ENCODE results near the gene SH2B3.
A peak's percentile ranks its signal among the peaks of the same experiment; 100 is the strongest.

Gene SH2B3

DNA sequence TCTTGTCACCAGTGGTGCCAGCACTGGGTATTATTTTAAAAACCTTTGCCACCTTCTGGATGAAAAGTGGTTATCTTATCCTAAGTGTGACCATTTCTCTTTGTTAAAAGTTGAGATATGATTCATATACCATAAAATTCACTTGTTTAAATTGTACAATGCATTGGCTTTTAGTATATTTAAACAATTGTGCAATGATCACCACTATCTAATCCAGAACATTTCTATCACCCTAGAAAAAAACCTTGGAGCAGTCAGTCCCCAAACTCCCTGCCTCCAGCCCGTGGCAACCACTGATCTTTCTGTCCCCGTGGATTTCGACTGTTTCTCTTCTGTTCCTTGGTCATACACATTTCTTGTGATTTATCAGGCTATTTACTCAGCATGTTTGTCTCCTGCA, 28.3 kb downstream of the SH2B3 start:
- Histone ChIP-seq H3K27ac (peak overlapping the region; percentile 17), H3K9ac (ENCODE audit: insufficient read length) (no peak overlapping the region), H3K36me3 (ENCODE audit: insufficient read depth, low read length) (peaks cover 5% of the 10 kb centered on the region; the same call in 1 of the 2 replicates), H3K9me3 (ENCODE audit: low read depth, low read length) (no peaks in the 10 kb centered on the region), H3K4me3 (no peak overlapping the region)
- no peak for DNase-seq (ENCODE audit: low read depth, low spot score)
- TF ChIP-seq EZH2 (IDR thresholded peaks at IDR 0.05): no peak
- TF ChIP-seq FOXP2 (optimal IDR thresholded peaks at IDR 0.05; ENCODE audit: control extremely low read depth, extremely low read length, insufficient read depth): no peak

DNA sequence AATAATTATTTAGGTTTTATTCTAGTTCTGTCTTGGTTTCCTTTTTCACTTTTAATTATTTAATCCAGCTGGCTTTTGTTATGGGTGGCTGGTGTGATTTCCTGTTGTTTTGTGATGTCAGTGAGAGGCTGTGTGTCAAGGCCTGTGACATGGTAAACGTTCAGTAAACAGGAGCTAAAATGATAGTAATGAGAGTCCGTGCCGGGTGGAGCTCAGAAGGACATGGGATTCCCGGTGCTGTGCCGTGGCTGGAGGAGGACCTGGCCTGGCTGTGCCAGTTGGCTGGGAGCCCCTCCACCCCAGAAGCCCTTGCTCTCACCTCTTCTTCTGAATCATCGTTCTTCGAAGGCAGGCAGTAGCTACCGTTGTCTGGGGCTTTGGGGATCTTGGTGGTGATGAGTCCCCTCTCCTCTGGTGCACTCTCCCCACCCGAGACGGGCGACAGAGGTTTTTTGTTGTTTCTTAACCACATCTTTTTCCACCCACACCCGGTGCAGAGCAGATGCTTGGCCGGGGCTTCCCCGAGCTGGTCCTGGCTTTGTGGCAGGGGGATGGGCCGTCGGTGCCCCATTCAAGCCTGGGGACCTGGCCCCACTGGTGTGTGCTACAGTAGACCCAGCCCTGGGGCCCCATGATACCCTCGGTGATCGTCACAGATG, 29.1 kb downstream of the SH2B3 start:
- H3K9me3 ChIP-seq (ENCODE audit: low read depth, low read length): no peaks in the 10 kb centered on the region
- peak overlapping the region; percentile 17 for H3K9ac ChIP-seq (ENCODE audit: insufficient read length)
- H3K36me3 ChIP-seq (ENCODE audit: insufficient read depth, low read length): peaks cover 5% of the 10 kb centered on the region; the same call in 1 of the 2 replicates
- TF ChIP-seq POLR2AphosphoS5 (IDR thresholded peaks at IDR 0.05; ENCODE audit: borderline replicate concordance, low read depth, low read length): no peak
- no peak for TF ChIP-seq EZH2 (IDR thresholded peaks at IDR 0.05)
- peak; percentile 49 for TF ChIP-seq FOXP2 (optimal IDR thresholded peaks at IDR 0.05; ENCODE audit: control extremely low read depth, extremely low read length, insufficient read depth)
- no peak for DNase-seq (ENCODE audit: low read depth, low spot score)
- H3K4me3 ChIP-seq: no peak overlapping the region
- H3K27ac ChIP-seq: peak overlapping the region; percentile 17

DNA sequence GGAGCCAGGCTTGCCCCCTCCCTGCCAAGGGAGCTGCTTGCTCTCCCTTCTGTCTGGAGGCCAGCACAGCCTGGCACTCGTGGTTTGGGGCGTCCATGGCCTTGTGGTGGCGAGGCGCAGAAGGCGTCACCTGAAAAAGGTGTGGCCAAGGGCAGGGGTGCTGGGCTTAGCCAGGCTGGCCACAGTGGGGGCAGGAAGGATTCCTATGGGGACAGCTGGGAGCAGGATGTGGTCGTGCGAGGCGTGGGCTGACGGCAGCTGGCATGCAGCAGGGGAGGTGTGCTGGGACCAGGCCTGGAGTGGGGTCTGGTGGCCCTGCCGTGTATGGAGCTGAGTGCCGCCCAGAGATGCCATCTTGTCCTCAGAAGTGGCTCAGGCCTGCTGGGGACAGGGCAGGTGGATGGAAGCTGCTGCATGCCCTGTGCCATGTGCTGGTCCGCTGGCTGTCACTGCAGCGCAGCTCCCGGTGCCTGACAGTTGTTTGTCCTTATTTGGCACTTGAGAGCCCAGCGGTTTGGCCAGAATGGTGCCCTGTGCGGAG, 30.0 kb downstream of the SH2B3 start:
- no peak for DNase-seq (ENCODE audit: low read depth, low spot score)
- TF ChIP-seq EZH2 (IDR thresholded peaks at IDR 0.05): no peak
- TF ChIP-seq FOXP2 (optimal IDR thresholded peaks at IDR 0.05; ENCODE audit: control extremely low read depth, extremely low read length, insufficient read depth): no peak
- TF ChIP-seq POLR2AphosphoS5 (IDR thresholded peaks at IDR 0.05; ENCODE audit: borderline replicate concordance, low read depth, low read length): no peak
- no peak overlapping the region for H3K4me3 ChIP-seq
- H3K27ac ChIP-seq: no peak overlapping the region
- H3K9me3 ChIP-seq (ENCODE audit: low read depth, low read length): no peaks in the 10 kb centered on the region
- no peak overlapping the region for H3K9ac ChIP-seq (ENCODE audit: insufficient read length)
- peaks cover 8% of the 10 kb centered on the region for H3K36me3 ChIP-seq (ENCODE audit: insufficient read depth, low read length)

DNA sequence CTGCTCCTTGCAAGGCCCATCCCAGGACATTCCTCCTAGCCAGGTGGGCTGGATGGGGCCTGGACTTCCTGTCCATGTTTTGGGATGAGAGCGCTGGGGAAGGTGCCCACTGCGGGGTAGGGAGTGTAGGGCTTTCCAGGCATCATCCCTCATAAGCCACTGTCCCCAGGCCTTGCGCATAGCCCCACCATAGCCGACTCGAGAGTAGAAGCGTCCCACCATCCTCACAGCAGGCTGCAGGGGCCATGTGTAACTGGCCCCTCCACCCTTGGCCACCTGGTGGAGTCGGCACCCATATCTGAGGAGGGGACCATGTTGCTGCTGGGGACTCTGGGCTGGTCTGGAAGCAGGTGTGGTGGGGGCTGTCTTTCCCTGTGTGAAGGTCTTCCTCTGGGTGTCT, 30.5 kb downstream of the SH2B3 start:
- DNase-seq (ENCODE audit: low read depth, low spot score): no peak
- H3K36me3 ChIP-seq (ENCODE audit: insufficient read depth, low read length): peaks cover 8% of the 10 kb centered on the region
- no peak for TF ChIP-seq EZH2 (IDR thresholded peaks at IDR 0.05)
- H3K4me3 ChIP-seq: no peak overlapping the region
- no peak overlapping the region for H3K9ac ChIP-seq (ENCODE audit: insufficient read length)
- H3K9me3 ChIP-seq (ENCODE audit: low read depth, low read length): no peaks in the 10 kb centered on the region
- H3K27ac ChIP-seq: no peak overlapping the region

DNA sequence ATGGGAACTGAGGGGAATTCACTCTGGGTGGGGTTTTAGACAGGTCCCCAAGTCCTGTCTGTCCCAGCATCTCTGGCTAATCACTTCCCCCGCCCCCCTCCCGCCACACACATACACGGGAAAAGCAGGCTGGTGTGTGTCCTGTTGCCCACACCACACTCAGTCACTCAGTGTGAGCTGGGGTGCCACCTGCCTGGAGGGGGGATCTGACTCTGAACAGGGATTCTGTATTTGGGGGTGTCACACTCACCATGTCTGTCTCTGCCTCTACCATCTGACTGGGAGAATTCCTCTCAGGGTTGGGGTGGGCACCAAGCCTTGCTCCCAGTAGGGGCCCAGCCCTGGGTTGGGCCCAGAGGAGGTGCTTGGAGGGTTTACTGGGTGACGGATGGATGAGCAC, 31.1 kb downstream of the SH2B3 start:
- H3K36me3 ChIP-seq (ENCODE audit: insufficient read depth, low read length): peaks cover 8% of the 10 kb centered on the region
- H3K27ac ChIP-seq: no peak overlapping the region
- no peak overlapping the region for H3K4me3 ChIP-seq
- TF ChIP-seq EZH2 (IDR thresholded peaks at IDR 0.05) (no peak), POLR2AphosphoS5 (IDR thresholded peaks at IDR 0.05; ENCODE audit: borderline replicate concordance, low read depth, low read length) (no peak), FOXP2 (optimal IDR thresholded peaks at IDR 0.05; ENCODE audit: control extremely low read depth, extremely low read length, insufficient read depth) (no peak)
- no peak for DNase-seq (ENCODE audit: low read depth, low spot score)
- H3K9ac ChIP-seq (ENCODE audit: insufficient read length): no peak overlapping the region
- H3K9me3 ChIP-seq (ENCODE audit: low read depth, low read length): no peaks in the 10 kb centered on the region

DNA sequence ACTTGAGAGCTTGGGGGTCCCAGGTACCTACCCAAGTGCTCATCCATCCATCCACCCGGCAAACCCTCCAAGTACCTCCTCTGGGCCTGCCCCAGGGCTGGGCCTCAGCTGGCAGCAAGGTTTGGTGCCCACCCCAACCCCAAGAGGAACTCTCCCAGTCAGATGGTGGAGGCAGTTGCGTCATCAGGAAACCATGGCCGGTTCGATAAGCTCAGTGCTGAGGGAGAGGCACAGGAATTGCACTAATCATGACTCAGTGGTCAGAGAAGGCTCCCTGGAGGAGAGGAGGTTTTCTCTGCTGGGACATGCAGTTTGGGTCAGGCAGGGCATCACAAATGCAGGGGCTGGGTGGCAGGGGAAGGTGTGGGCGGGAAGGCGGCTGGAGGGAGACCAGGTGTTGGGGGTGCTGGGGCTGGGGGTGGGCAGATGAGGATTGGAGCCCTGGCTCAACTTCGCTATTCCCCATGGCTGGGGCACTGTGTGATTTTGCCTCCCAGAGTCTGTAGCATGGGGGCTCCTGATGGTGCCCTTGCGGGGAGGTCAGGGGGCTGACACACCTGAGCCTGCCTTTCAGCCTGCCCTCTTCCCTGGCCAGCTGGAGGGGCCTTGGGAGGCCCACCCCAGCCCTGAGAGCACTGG, 32.2 kb downstream of the SH2B3 start:
- H3K9me3 ChIP-seq (ENCODE audit: low read depth, low read length): no peaks in the 10 kb centered on the region
- TF ChIP-seq FOXP2 (optimal IDR thresholded peaks at IDR 0.05; ENCODE audit: control extremely low read depth, extremely low read length, insufficient read depth): no peak
- no peak for TF ChIP-seq EZH2 (IDR thresholded peaks at IDR 0.05)
- TF ChIP-seq POLR2AphosphoS5 (IDR thresholded peaks at IDR 0.05; ENCODE audit: borderline replicate concordance, low read depth, low read length): no peak
- H3K36me3 ChIP-seq (ENCODE audit: insufficient read depth, low read length): peaks cover 8% of the 10 kb centered on the region
- no peak overlapping the region for H3K27ac ChIP-seq
- no peak overlapping the region for H3K4me3 ChIP-seq
- no peak overlapping the region for H3K9ac ChIP-seq (ENCODE audit: insufficient read length)
- no peak for DNase-seq (ENCODE audit: low read depth, low spot score)

DNA sequence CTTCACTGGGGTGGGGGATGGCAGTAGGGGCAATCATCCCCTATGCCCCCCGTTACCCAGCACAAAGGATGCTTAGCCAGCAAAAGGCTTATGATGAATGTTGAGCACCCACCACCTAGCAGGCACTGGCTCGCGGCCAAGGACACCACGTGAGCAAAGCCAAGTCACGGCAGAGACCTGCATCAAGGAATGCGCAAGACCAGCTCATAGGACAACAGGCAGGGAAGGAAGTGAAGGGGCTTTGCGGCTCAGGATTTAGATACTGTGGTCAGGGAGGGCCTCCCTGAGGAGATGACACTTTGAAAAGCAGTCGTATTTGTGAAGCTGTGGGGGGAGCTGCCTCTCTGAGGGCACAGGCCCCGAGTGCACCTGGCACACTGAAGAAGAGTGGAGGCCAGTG, 32.8 kb downstream of the SH2B3 start:
- no peak overlapping the region for H3K9ac ChIP-seq (ENCODE audit: insufficient read length)
- peaks cover 7% of the 10 kb centered on the region; the same call in 1 of the 2 replicates for H3K36me3 ChIP-seq (ENCODE audit: insufficient read depth, low read length)
- no peaks in the 10 kb centered on the region for H3K9me3 ChIP-seq (ENCODE audit: low read depth, low read length)
- no peak overlapping the region for H3K27ac ChIP-seq
- no peak for TF ChIP-seq EZH2 (IDR thresholded peaks at IDR 0.05)
- DNase-seq (ENCODE audit: low read depth, low spot score): no peak
- no peak overlapping the region for H3K4me3 ChIP-seq

DNA sequence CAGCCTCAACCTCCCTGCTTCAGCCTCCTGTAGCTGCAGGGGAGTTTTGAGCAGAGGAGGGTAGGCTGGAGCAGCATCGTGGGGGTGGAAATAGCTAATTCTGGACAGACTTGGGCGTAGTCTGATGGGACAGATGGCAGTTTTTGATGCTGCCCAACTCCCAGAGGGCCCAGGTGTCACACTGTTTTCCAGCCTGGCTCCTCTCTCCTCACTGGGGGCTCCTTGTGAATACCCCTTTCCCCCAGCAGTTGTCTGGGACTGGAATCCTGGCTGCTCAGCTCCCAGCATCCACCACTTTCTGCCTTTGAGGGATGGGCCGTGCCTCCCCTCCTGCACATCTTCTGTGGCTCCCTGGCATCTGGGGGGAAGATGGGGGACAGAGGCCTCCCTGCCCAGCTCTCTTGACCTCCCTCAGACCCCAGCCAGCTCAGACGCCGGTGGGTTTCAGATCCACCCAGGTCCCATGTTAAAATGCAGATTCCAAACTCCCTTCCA, 34.0 kb downstream of the SH2B3 start:
- H3K4me3 ChIP-seq: no peak overlapping the region
- no peak overlapping the region; the same call in 1 of the 2 replicates for H3K27ac ChIP-seq
- no peaks in the 10 kb centered on the region for H3K9me3 ChIP-seq (ENCODE audit: low read depth, low read length)
- no peak overlapping the region for H3K9ac ChIP-seq (ENCODE audit: insufficient read length)
- TF ChIP-seq EZH2 (IDR thresholded peaks at IDR 0.05) (no peak), POLR2AphosphoS5 (IDR thresholded peaks at IDR 0.05; ENCODE audit: borderline replicate concordance, low read depth, low read length) (no peak), FOXP2 (optimal IDR thresholded peaks at IDR 0.05; ENCODE audit: control extremely low read depth, extremely low read length, insufficient read depth) (no peak)
- DNase-seq (ENCODE audit: low read depth, low spot score): no peak
- peaks cover 13% of the 10 kb centered on the region; the same call in 1 of the 2 replicates for H3K36me3 ChIP-seq (ENCODE audit: insufficient read depth, low read length)
